HG03066 (cell line): ENCODE measurements around the gene TNPO3.

ENCODE experiments used
- ATAC-seq: cut with Tn5 transposase; IDR thresholded peaks from one replicate; pipeline ENCODE4 v1.9.1; 2021; ENCODE audit warnings: low read depth; ENCODE audit not compliant: unreplicated experiment

Gene TNPO3

GRCh38 chr7:129054438-129055293 lies at the start of gene TNPO3:
Gene TNPO3, minus strand, starts transcription at chr7:129055111. Its CDS starts 341 bp downstream, at chr7:129054770.
- peak; percentile 83 for ATAC-seq

DNA sequence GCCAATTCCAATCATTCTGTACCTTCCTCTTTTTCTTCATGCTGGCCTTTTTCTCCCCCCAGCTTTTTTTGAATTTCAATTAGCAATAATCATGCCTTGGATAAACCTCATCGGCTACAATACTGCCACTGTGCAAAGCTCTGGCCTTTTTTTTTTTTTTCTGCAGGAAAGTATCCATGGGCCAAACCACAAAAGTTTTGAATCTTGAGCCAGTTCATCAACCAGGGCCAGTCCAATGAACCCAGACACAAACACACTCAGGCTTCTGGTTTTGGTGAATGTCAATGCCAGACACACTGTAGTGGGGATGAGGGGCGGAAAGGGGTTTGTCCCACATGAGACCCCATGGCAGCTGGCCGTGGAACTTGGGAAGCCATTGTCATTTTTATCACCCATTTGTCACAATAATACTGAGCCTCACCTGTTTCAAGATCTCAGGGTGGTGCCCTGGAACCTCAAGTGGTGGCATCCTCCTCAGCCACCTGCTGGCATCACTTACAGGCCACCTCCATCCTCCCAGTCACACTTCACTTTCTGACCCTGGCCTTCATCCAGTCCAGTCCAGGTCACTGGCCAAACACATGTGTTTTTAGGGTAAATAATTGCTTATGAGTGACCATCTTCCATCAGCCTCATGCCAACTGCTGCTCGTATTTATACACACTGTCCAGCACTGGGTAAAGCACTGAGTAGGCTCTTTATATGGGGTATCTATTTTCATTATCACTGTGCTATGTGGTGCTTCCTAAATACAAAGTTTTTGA lies 48.8 kb upstream of the TNPO3 start:
- no peak for ATAC-seq

- no peak for ATAC-seq
Measured at GRCh38 chr7:129101746-129102145, 46.8 kb upstream of the TNPO3 start.

GRCh38 chr7:129100827-129101166 lies 45.9 kb upstream of the TNPO3 start:
- ATAC-seq: no peak

DNA sequence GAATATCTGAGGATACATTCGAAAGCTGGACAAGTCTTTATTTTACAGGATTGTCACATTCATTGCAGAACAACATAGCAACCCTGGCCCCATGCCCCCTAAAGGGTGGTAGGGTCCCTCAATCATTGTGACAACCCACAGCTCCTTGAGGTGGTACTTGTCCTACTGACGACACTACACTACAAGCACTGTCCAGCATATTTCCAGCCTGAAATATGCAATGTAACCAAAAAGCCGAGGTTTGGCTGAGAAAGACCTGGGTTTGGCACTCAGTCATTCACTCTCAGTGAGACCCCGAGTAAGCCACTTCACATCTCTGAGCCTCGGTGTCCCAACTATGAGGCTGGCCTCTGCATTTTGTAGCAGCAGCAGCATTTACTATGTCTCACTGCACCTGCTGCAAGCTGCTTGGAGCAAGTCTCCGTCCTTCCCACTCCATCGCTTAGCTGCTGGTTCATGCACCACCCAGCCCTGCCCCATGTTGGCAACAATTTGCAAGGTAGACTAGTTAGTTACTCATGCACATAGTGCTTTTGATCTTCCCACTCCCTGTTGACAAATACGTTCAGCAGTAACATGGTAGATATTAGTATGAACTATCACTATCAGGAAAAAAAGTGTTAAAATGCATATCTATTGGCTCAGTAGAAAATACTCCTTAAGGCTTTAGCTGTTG lies 43.6 kb upstream of the TNPO3 start:
- no peak for ATAC-seq

DNA sequence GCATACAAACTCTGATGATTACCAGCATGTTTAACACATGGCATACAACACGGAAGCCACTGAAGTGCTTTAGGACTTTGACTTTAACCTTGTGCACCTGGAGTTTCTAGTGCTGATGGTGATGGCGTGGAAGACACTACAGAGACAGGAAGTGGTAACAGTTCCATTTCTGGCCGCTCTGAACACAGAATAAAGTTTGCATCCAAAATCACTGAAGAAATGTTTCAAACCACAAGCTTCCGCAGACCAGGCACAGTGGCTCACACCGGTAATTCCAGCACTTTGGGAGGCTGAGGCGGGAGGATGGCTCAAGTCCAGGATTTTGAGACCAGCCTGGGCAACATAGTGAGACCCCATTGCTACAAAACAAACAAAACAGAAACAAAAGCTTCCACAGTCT lies 40.3 kb upstream of the TNPO3 start:
- ATAC-seq: peak; percentile 75

- ATAC-seq: no peak
Measured at GRCh38 chr7:129094501-129094900, 39.6 kb upstream of the TNPO3 start.

DNA sequence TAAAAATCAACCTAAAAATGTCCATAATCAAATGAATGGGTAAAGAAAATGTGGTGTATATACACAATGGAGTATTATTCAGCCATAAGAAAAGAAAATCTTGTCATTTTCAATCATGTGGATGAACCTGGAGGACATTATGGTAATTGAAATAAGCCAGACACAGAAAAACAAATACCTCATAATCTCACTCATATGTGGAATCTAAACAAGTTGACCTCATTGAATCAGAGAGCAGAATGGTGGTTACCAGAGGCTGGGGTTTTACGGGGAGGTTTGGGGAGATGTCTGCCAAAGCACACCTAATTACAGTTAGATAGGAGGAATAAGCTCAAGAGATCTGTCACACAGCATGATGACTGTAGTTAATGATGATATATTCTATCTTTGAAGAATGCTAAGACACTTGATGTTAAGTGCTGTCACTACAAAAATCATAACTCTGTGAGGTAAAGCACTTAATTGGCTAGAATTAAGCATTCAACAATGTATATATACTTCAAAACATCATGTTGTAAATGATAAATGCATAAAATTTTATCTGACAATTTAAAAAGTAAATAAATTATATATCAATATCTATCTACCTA lies 39.1 kb upstream of the TNPO3 start:
- ATAC-seq: no peak

- ATAC-seq: no peak
Measured at GRCh38 chr7:129091484-129092002, 36.6 kb upstream of the TNPO3 start.

- ATAC-seq: no peak
Measured at GRCh38 chr7:129090300-129090907, 35.5 kb upstream of the TNPO3 start.

- ATAC-seq: peak; percentile 77
Measured at GRCh38 chr7:129089521-129090212, 34.8 kb upstream of the TNPO3 start.

GRCh38 chr7:129084801-129085551 lies 30.1 kb upstream of the TNPO3 start:
- ATAC-seq: no peak

GRCh38 chr7:129083525-129083924 lies 28.6 kb upstream of the TNPO3 start:
- ATAC-seq: no peak

DNA sequence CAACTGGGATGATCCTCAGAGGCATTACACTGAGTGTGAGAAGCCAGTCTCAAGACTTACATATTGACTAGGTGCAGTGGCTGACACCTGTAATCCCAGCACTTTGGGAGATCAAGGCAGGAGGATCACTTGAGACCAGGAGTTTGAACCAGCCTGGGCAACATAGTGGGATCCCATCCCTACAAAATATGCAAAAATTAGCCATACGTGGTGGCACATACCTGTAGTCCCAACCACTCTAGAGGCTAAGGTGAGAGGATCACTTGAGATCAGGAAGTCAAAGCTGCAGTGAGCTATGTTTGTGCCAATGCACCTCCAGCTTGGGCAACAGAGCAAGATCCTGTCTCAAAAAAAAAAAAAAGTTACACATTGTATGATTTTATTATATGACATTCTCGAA lies 23.5 kb upstream of the TNPO3 start:
- no peak for ATAC-seq

GRCh38 chr7:129076886-129077285 lies 22.0 kb upstream of the TNPO3 start:
- no peak for ATAC-seq

DNA sequence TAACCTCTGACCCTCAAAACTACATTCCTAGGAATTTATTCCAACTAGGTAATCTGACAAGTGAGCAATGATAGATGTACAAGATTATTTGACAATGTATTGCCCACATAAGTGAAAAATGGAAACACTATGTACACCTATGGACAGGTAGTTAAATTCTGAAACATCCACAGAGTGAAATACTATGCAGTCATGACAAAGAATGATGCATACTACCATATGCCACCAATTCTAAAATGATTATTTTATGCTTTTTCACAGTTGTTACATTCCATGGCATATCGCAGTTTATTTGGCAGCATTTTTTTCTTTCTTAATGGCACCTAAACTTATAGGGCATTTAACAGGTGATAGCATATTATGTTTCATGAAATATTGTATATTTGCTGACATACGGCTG lies 20.1 kb upstream of the TNPO3 start:
- ATAC-seq: no peak

DNA sequence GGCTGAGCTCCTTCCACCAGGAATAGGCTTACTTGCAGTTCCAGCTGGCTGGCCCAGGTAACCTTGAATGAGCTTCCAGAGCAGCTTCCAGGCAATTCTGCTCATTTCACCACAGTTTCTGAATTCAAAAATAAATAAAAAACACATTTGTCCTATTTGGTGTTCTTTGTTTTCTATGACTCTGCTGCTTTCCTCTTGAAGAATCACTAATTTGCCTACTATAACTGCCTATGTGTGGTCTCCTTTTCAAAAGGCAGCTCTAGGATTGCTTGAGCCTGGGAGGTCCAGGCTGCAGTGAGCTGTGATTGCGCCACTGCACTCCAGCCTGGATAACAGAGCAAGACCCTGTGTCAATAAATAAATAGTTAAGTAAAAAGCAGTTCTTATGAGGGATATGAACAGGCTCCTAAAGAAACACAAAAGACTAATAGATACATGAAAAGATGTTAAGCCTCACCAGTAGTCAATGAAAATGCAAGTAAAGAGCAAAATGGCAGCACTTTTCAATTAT lies 19.5 kb upstream of the TNPO3 start:
- no peak for ATAC-seq

DNA sequence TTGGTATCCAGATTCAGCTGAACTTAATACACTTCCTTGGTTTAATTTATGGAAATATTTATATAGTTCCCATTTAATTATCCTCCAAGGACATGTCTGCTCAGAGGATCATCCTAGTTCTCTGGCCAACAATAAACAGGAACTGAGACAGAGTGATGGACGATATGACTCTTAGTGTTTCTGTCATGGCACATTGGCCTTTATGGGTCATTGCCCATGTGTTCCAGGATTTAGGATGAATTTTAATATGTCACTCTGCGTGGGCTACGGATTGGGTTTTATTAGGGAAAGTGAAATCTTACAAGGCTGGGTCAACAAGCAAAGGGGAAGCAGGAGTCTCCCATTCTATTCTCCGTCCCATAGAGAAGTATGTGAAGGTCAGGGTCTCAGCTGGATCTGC lies 18.8 kb upstream of the TNPO3 start:
- ATAC-seq: no peak

GRCh38 chr7:129073204-129073603 lies 18.3 kb upstream of the TNPO3 start:
- ATAC-seq: no peak
